Inferior parietal cortex (tissue), 1 donor: ENCODE data around the gene CXXC5.
"Not testable (repeated sequence)": the region's sequence is repeated elsewhere in the genome, so short reads cannot be mapped to it uniquely, and the experiment has no call there.

ENCODE experiments used
- DNase-seq: peaks from one replicate; pipeline ENCODE4 v3.0.0-alpha.2; 2016; ENCODE audit errors: extremely low spot score

CXXC5 gene

GRCh38 chr5:139648205-139649081 lies at the start of gene CXXC5:
TSS of gene CXXC5 (plus strand) at chr5:139648349. CDS start at chr5:139680524, 32,175 bp downstream.
- DNase-seq: peak; percentile 79

DNA sequence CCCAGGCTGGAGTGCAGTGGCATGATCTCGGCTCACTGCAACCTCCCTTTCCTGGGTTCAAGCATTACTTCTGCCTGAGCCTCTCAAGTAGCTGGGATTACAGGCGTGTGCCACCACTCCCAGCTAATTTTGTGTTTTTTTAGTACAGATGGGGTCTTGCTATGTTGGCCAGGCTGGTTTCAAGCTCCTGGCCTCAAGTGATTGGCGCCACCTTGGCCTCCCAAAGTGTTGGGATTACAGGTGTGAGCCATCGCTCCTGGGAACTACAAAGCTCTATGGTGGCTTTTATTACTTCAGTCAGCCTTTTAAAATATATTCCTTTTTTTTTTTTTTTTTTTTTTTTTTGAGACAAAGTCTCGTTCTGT lies 49.6 kb upstream of the CXXC5 start:
- not testable (repeated sequence) for DNase-seq

- no peak for DNase-seq
These were observed 47.7 kb upstream of the CXXC5 start for GRCh38 chr5:139600336-139600949.

- DNase-seq: no peak
These were observed 46.7 kb upstream of the CXXC5 start for GRCh38 chr5:139601429-139601828.

DNA sequence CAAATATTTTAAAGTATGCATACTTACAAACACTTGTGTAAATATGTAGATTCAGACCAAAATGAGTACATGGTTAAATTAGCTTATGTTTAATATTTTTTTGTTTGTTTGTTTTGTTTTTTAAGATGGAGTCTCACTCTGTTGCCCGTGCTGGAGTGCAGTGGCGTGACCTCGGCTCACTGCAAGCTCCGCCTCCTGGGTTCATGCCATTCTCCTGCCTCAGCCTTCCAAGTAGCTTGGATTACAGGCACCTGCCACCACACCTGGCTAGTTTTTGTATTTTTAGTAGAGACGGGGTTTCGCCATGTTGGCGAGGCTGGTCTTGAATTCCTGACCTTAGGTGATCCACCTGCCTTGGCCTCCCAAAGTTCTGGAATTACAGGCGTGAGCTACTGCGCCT lies 46.2 kb upstream of the CXXC5 start:
- DNase-seq: not testable (repeated sequence)

- DNase-seq: no peak
These were observed 42.3 kb upstream of the CXXC5 start for GRCh38 chr5:139605887-139606286.

GRCh38 chr5:139611703-139612584 lies 36.2 kb upstream of the CXXC5 start:
- DNase-seq: no peak

DNA sequence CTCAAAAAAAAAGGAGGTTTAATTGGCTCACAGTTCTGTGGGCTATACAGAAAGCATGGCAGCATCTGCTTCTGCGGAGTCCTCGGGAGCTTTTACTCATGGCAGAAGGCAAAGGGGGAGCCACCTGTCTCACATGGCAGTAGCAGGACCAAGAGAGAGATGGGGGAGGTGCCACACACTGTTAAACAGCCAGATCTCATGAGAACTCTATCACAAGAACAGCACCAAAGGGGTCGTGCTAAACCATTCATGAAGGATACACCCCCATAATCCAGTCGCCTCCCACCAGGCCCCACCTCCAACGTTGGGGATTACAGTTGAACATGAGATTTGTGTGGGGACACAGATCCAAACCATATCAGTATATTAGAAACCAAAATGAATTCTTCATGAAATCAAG lies 28.3 kb upstream of the CXXC5 start:
- no peak for DNase-seq

DNA sequence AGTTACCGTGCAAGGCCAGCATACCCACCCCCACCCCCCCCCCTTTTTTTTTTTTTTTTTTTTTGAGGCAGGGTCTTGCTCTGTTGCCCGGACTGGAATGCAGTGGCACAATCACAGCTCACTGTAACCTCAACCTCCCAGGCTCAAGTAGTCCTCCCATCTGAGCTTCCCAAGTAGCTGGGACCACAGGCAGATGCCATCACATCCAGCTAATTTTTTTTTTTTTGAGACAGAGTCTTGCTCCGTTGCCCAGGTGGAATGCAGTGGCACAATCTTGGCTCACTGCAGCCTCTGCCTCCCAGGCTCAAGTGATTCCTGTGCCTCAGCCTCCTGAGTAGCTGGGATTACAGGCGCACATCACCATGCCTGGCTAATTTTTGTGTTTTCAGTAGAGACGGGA lies 22.8 kb upstream of the CXXC5 start:
- DNase-seq: not testable (repeated sequence)

DNA sequence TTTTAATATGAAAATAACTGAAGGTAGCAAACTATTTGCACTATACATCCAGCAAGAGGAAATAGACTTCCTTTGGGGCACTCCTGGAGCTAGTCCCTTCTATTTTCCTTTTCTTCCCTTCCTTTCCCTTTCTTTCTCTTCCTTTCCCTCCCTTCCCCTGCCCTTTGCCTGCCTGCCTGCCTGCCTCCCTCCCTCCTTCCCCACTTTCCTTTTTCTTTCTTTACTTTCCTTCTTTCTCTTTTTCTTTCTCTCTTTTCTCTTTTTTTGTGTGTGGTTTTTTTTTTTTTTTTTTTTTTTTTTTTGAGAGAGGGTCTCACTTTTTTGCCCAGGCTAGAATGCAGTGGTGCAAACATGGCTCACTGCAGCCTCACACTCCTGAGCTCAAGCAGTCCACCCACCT lies 17.3 kb upstream of the CXXC5 start:
- no peak for DNase-seq

DNA sequence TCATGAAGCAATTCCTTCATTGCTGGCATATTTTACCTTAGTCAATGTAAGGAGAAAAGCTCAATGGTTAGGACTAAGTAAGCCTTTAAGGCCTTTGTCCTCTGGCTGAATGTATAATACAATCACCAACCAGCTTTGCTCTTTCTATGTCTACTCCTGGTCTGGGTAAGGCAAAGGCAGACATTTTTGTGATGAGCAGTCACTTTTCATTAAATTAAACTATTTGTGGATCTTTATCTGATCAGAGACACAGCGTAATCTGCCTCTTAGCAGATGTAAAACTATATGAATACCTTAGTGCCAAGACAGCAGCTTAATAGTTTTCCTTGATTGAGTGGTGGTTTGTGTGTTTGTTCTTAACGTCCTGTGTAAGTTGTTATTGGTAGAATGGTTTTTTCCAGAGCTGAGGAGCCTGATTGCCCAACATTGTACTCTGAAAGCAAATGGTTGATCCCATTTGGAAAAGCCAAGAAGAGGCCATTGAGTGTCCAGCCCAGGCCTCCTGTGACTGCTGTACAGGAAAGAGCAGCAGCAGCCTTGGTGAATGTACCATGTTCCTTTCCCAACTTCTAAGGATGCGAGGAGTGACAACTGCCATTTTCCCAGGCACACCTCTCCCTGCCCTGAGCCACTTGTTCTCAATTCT lies 16.5 kb upstream of the CXXC5 start:
- no peak for DNase-seq

DNA sequence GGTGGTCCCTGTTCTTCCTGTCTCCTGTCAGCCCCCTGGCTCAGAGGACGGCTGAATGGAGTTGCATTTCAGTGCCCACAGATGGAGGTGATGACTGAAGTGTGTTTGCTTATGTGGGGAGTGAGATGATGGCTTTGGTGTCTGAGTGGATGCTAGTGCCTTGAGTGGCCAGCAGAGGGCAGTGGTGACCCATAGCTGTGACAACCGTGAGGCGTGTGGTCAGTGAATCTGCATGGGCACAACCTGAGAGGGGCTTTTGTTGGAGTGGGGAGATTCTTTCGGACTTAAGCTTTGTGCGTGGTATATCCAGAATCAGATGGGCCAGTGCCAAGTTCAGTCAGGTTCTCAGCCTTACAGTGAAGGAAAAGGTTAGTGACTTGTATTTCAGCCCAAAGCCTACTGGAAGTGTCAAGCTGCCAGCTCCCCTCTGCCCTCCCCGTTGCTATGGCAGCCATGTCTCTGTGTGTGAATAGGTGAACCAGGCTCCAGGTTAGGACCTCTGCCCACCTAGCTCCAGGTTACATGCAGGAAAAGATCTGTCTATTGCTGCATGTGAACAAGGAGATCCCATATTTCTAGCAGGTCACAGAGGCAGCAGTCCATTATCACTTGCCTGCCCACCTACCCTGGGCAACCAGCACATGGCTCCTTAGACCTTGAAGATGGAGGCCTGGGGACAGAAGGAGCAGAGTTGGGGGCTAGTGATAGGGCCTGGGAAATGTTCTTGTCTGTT lies 14.7 kb upstream of the CXXC5 start:
- peak; percentile 89 for DNase-seq

GRCh38 chr5:139634028-139634325 lies 14.2 kb upstream of the CXXC5 start:
- DNase-seq: no peak

DNA sequence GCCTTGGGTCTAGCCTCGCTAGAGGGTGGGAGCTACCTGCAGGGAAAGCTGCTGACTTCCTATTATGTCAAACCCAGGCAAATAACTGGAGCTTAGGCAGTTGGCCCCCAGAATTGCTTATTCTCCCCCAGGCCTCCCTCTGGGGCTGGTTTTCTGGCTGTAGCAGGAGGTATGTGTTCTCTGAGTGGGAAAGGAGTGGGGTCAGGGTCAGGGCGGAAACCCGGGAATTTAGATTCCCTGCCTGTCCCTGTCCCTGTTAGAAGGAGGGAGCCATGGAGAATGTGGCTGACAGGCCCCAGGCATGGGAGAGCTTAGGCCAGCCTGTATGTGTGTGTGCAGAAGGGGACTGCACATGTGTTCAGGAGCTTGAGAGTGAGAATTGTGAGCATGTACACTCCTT lies 13.6 kb upstream of the CXXC5 start:
- DNase-seq: no peak

DNA sequence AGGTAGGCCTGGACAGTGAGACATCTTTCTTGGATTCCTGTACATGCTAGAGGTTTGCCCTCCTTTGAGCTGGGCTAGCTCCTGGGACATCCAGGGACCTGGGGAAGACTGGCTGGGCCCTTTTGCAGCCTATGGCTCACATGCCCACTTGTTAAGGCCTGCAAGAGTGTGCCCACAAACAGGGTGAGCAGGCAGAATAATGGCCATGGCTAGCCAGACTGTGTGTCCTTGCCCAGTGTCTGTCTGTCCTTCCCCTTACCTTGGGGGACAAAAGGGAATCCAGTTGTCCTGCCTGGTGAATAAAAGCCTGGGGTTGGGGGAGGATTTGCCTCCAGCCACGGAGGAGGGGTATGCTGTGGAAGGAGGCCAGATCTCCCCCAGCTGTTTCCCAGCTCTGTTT lies 13.0 kb upstream of the CXXC5 start:
- no peak for DNase-seq

GRCh38 chr5:139635606-139636206 lies 12.4 kb upstream of the CXXC5 start:
- DNase-seq: peak; percentile 67

GRCh38 chr5:139636207-139636792 lies 11.8 kb upstream of the CXXC5 start:
- DNase-seq: no peak

GRCh38 chr5:139636975-139637408 lies 11.2 kb upstream of the CXXC5 start:
- peak; percentile 34 for DNase-seq

DNA sequence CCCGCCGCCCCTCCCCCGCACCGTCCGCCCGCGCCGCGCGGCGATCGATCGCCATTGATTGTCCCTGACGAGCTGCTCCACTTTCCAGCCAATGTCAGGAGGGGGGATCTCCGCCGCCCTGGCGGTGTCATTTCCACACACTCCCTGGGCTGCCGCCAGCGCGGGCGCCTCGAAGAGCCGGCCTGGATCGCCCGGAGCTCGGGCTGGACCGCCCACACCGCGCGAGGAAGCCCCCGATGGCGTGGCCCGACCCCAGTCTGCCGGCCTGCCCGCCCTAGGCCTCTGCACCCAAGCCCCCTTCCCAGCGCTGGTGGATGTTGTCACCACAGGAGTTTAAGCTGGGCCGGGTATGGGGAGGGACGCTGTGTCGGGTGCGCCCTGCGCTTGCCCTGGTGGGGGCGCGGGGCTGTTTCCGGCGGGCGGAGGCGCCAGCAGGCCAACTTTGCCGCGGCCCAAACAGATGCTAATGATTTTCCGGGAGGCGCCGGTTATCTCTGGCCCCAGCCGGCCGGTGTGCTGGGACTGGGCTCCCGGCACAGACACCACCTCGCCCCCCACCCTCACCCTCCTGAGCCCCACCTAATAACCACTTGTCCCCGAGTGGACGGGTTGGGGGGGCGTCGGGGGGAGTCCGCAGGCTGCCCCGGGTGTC lies 10.6 kb upstream of the CXXC5 start:
- peak; percentile 79 for DNase-seq
